ENCODE measurements around the gene OR52N4. TPM values are rescaled to one million over a fixed set of nuclear protein-coding genes. Genes with fewer than 3 reads are reported as not detected.

The OR52N4 gene
- total and polyA plus RNA-seq, 9 donors: 0.12 to 0.24 (median 0.18) TPM; not detected in 5

- no peak overlapping the region for H3K4me3 ChIP-seq (ENCODE audit: low read length)
- no peaks in the 10 kb centered on the region for H3K27me3 ChIP-seq (ENCODE audit: control insufficient read depth, insufficient read depth, low read length)
- no peaks in the 10 kb centered on the region for H3K4me1 ChIP-seq (ENCODE audit: control insufficient read depth, insufficient read depth, low read length)
- no peak for DNase-seq
- no peaks in the 10 kb centered on the region for H3K36me3 ChIP-seq (ENCODE audit: control insufficient read depth, insufficient read depth, low read length)
- peaks cover 3% of the 10 kb centered on the region for H3K9me3 ChIP-seq (replicated peaks; ENCODE audit: control insufficient read depth, low read depth, low read length)
- no peak overlapping the region for H3K27ac ChIP-seq (ENCODE audit: low read length)
These were observed 17.0 kb upstream of the OR52N4 start for GRCh38 chr11:5737091-5737490.

GRCh38 chr11:5737670-5738392, 16.2 kb upstream of the OR52N4 start:
- no peak for DNase-seq
- Histone ChIP-seq H3K4me3 (ENCODE audit: low read length) (no peak overlapping the region), H3K27ac (ENCODE audit: low read length) (no peak overlapping the region), H3K36me3 (ENCODE audit: control insufficient read depth, insufficient read depth, low read length) (no peaks in the 10 kb centered on the region), H3K27me3 (ENCODE audit: control insufficient read depth, insufficient read depth, low read length) (no peaks in the 10 kb centered on the region), H3K9me3 (replicated peaks; ENCODE audit: control insufficient read depth, low read depth, low read length) (peaks cover 3% of the 10 kb centered on the region), H3K4me1 (ENCODE audit: control insufficient read depth, insufficient read depth, low read length) (no peaks in the 10 kb centered on the region)
- no CpG with 5 or more reads among the region's 6 CpGs for WGBS (ENCODE audit: insufficient coverage)

GRCh38 chr11:5738431-5738830, 15.6 kb upstream of the OR52N4 start:
- no peaks in the 10 kb centered on the region for H3K27me3 ChIP-seq (ENCODE audit: control insufficient read depth, insufficient read depth, low read length)
- WGBS (ENCODE audit: insufficient coverage): no CpG with 5 or more reads among the region's 1 CpG
- H3K9me3 ChIP-seq (replicated peaks; ENCODE audit: control insufficient read depth, low read depth, low read length): peaks cover 3% of the 10 kb centered on the region

GRCh38 chr11:5746614-5747013, 7.4 kb upstream of the OR52N4 start:
- no peak overlapping the region for H3K27ac ChIP-seq (ENCODE audit: low read length)
- H3K4me3 ChIP-seq (ENCODE audit: low read length): no peak overlapping the region
- H3K9me3 ChIP-seq (replicated peaks; ENCODE audit: control insufficient read depth, low read depth, low read length): peaks cover 1% of the 10 kb centered on the region
- H3K36me3 ChIP-seq (ENCODE audit: control insufficient read depth, insufficient read depth, low read length): no peaks in the 10 kb centered on the region
- DNase-seq: no peak
- H3K4me1 ChIP-seq (ENCODE audit: control insufficient read depth, insufficient read depth, low read length): no peaks in the 10 kb centered on the region
- WGBS (ENCODE audit: insufficient coverage): no CpG with 5 or more reads among the region's 3 CpGs
- no peaks in the 10 kb centered on the region for H3K27me3 ChIP-seq (ENCODE audit: control insufficient read depth, insufficient read depth, low read length)

More at GRCh38 chr11:5738431-5738830, 15.6 kb upstream of the OR52N4 start:
- no peak overlapping the region for H3K4me3 ChIP-seq (ENCODE audit: low read length)
- no peaks in the 10 kb centered on the region for H3K4me1 ChIP-seq (ENCODE audit: control insufficient read depth, insufficient read depth, low read length)
- no peaks in the 10 kb centered on the region for H3K36me3 ChIP-seq (ENCODE audit: control insufficient read depth, insufficient read depth, low read length)
- no peak for DNase-seq
- H3K27ac ChIP-seq (ENCODE audit: low read length): no peak overlapping the region

- WGBS (ENCODE audit: insufficient coverage): no CpG with 5 or more reads among the region's 3 CpGs
- H3K27ac ChIP-seq (ENCODE audit: low read length): no peak overlapping the region
- no peaks in the 10 kb centered on the region for H3K4me1 ChIP-seq (ENCODE audit: control insufficient read depth, insufficient read depth, low read length)
- H3K27me3 ChIP-seq (ENCODE audit: control insufficient read depth, insufficient read depth, low read length): no peaks in the 10 kb centered on the region
- no peaks in the 10 kb centered on the region for H3K36me3 ChIP-seq (ENCODE audit: control insufficient read depth, insufficient read depth, low read length)
- no peak for DNase-seq
- no peaks in the 10 kb centered on the region for H3K9me3 ChIP-seq (replicated peaks; ENCODE audit: control insufficient read depth, low read depth, low read length)
- H3K4me3 ChIP-seq (ENCODE audit: low read length): no peak overlapping the region
These were observed 4.2 kb upstream of the OR52N4 start for GRCh38 chr11:5749836-5750235.

GRCh38 chr11:5767056-5767455, 13.0 kb downstream of the OR52N4 start:
- Histone ChIP-seq H3K4me1 (ENCODE audit: control insufficient read depth, insufficient read depth, low read length) (no peaks in the 10 kb centered on the region), H3K36me3 (ENCODE audit: control insufficient read depth, insufficient read depth, low read length) (no peaks in the 10 kb centered on the region), H3K27me3 (ENCODE audit: control insufficient read depth, insufficient read depth, low read length) (no peaks in the 10 kb centered on the region), H3K4me3 (ENCODE audit: low read length) (no peak overlapping the region), H3K9me3 (replicated peaks; ENCODE audit: control insufficient read depth, low read depth, low read length) (no peaks in the 10 kb centered on the region), H3K27ac (ENCODE audit: low read length) (no peak overlapping the region)
- 67% methylated on average over 1 of the region's 1 CpG for WGBS (ENCODE audit: insufficient coverage)
- no peak for DNase-seq

GRCh38 chr11:5783255-5783654, 29.2 kb downstream of the OR52N4 start, which contains the start of gene OR52N5:
Gene OR52N5, minus strand, starts transcription at chr11:5783355. Its CDS starts 4,721 bp downstream, at chr11:5778634.
- no peak for DNase-seq
- no peak within 1 kb of the TSS for H3K4me3 ChIP-seq (ENCODE audit: low read length)
- no peaks in the 10 kb centered on the region for H3K27me3 ChIP-seq (ENCODE audit: control insufficient read depth, insufficient read depth, low read length)
- no peaks in the 10 kb centered on the region for H3K36me3 ChIP-seq (ENCODE audit: control insufficient read depth, insufficient read depth, low read length)
- H3K9me3 ChIP-seq (replicated peaks; ENCODE audit: control insufficient read depth, low read depth, low read length): no peaks in the 10 kb centered on the region
- no CpG with 5 or more reads among the region's 4 CpGs for WGBS (ENCODE audit: insufficient coverage)
- H3K27ac ChIP-seq (ENCODE audit: low read length): no peak within 1 kb of the TSS
- no peaks in the 10 kb centered on the region for H3K4me1 ChIP-seq (ENCODE audit: control insufficient read depth, insufficient read depth, low read length)

GRCh38 chr11:5791165-5791564, 37.1 kb downstream of the OR52N4 start, which contains the start of gene OR52N1:
Gene OR52N1, minus strand, starts transcription at chr11:5791265. Its CDS starts 2,449 bp downstream, at chr11:5788816.
- no peaks in the 10 kb centered on the region for H3K9me3 ChIP-seq (replicated peaks; ENCODE audit: control insufficient read depth, low read depth, low read length)
- no peak within 1 kb of the TSS for H3K4me3 ChIP-seq (ENCODE audit: low read length)
- 50% methylated on average over 1 of the region's 3 CpGs for WGBS (ENCODE audit: insufficient coverage)
- H3K4me1 ChIP-seq (ENCODE audit: control insufficient read depth, insufficient read depth, low read length): no peaks in the 10 kb centered on the region
- H3K27ac ChIP-seq (ENCODE audit: low read length): no peak within 1 kb of the TSS
- H3K36me3 ChIP-seq (ENCODE audit: control insufficient read depth, insufficient read depth, low read length): no peaks in the 10 kb centered on the region
- DNase-seq: no peak
- no peaks in the 10 kb centered on the region for H3K27me3 ChIP-seq (ENCODE audit: control insufficient read depth, insufficient read depth, low read length)

GRCh38 chr11:5796541-5796940, 42.5 kb downstream of the OR52N4 start:
- H3K4me3 ChIP-seq (ENCODE audit: low read length): no peak overlapping the region
- H3K9me3 ChIP-seq (replicated peaks; ENCODE audit: control insufficient read depth, low read depth, low read length): no peaks in the 10 kb centered on the region
- H3K27me3 ChIP-seq (ENCODE audit: control insufficient read depth, insufficient read depth, low read length): no peaks in the 10 kb centered on the region
- no peak overlapping the region for H3K27ac ChIP-seq (ENCODE audit: low read length)
- H3K36me3 ChIP-seq (ENCODE audit: control insufficient read depth, insufficient read depth, low read length): no peaks in the 10 kb centered on the region
- H3K4me1 ChIP-seq (ENCODE audit: control insufficient read depth, insufficient read depth, low read length): no peaks in the 10 kb centered on the region
- 83% methylated on average over 1 of the region's 6 CpGs for WGBS (ENCODE audit: insufficient coverage)
- DNase-seq: no peak

- Histone ChIP-seq H3K4me1 (ENCODE audit: control insufficient read depth, insufficient read depth, low read length) (peaks cover 3% of the 10 kb centered on the region), H3K27ac (ENCODE audit: low read length) (no peak overlapping the region), H3K36me3 (ENCODE audit: control insufficient read depth, insufficient read depth, low read length) (no peaks in the 10 kb centered on the region), H3K9me3 (replicated peaks; ENCODE audit: control insufficient read depth, low read depth, low read length) (no peaks in the 10 kb centered on the region), H3K27me3 (ENCODE audit: control insufficient read depth, insufficient read depth, low read length) (no peaks in the 10 kb centered on the region), H3K4me3 (ENCODE audit: low read length) (no peak overlapping the region)
- 89% methylated on average over 3 of the region's 5 CpGs for WGBS (ENCODE audit: insufficient coverage)
- DNase-seq: no peak
These were observed 49.9 kb downstream of the OR52N4 start for GRCh38 chr11:5803982-5804381.
